PC-3 (cell line): ENCODE data around the gene NOVA1.

Experiments used
- EZH2 ChIP-seq: fragments of 300-600 bp; sonication (generic); IDR thresholded peaks from one replicate; pipeline ENCODE4 v1.6.1; 2017; ENCODE audit warnings: antibody characterized with exemption, mild to moderate bottlenecking, low read length; ENCODE audit not compliant: unreplicated experiment
- EZH2phosphoT487 ChIP-seq: fragments of 300-600 bp; sonication (generic); IDR thresholded peaks from 2 replicates; pipeline ENCODE4 v1.6.1; 2018; ENCODE audit warnings: mild to moderate bottlenecking, antibody characterized with exemption, low read length, borderline replicate concordance
- TF ChIP-seq, protein P1 (sequence below): fragments of 300-600 bp; sonication (generic); conservative IDR thresholded peaks from 2 replicates; pipeline ENCODE4 v1.5.1; 2017; ENCODE audit warnings: antibody characterized with exemption, low read depth, mild to moderate bottlenecking, low read length

DNA sequence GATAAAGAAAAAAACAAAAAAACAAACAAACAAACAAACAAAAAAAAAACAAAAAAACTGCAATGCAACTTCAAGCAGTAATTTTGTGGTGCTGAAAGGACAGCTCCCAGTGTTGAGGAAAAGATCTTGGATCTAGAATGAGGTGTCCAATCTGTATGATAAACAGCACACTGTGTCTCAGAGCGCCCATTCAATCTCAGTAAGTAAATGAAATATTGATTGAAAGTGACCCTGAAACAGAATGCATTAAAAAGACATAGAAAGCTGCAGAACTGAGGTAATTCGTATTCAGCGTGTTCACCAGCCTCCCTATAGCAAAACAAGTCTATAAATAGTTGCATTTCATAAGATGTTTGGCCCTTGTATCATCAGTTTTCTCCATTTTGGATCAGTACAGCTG, 153.0 kb downstream of the NOVA1 start:
- TF ChIP-seq EZH2, result no peak
- TF ChIP-seq, protein P1, sequence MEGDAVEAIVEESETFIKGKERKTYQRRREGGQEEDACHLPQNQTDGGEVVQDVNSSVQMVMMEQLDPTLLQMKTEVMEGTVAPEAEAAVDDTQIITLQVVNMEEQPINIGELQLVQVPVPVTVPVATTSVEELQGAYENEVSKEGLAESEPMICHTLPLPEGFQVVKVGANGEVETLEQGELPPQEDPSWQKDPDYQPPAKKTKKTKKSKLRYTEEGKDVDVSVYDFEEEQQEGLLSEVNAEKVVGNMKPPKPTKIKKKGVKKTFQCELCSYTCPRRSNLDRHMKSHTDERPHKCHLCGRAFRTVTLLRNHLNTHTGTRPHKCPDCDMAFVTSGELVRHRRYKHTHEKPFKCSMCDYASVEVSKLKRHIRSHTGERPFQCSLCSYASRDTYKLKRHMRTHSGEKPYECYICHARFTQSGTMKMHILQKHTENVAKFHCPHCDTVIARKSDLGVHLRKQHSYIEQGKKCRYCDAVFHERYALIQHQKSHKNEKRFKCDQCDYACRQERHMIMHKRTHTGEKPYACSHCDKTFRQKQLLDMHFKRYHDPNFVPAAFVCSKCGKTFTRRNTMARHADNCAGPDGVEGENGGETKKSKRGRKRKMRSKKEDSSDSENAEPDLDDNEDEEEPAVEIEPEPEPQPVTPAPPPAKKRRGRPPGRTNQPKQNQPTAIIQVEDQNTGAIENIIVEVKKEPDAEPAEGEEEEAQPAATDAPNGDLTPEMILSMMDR, result no peak
- TF ChIP-seq EZH2phosphoT487, result no peak
